HG02970 (cell line): Measurements from ENCODE around the gene HMGA1.

ENCODE experiments used
- ATAC-seq: cut with Tn5 transposase; IDR thresholded peaks from one replicate; pipeline ENCODE4 v1.9.1; 2021; ENCODE audit warnings: mild to moderate bottlenecking, moderate library complexity, moderate number of reproducible peaks; ENCODE audit not compliant: unreplicated experiment, low FRiP score

Gene HMGA1, protein sequence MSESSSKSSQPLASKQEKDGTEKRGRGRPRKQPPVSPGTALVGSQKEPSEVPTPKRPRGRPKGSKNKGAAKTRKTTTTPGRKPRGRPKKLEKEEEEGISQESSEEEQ

DNA sequence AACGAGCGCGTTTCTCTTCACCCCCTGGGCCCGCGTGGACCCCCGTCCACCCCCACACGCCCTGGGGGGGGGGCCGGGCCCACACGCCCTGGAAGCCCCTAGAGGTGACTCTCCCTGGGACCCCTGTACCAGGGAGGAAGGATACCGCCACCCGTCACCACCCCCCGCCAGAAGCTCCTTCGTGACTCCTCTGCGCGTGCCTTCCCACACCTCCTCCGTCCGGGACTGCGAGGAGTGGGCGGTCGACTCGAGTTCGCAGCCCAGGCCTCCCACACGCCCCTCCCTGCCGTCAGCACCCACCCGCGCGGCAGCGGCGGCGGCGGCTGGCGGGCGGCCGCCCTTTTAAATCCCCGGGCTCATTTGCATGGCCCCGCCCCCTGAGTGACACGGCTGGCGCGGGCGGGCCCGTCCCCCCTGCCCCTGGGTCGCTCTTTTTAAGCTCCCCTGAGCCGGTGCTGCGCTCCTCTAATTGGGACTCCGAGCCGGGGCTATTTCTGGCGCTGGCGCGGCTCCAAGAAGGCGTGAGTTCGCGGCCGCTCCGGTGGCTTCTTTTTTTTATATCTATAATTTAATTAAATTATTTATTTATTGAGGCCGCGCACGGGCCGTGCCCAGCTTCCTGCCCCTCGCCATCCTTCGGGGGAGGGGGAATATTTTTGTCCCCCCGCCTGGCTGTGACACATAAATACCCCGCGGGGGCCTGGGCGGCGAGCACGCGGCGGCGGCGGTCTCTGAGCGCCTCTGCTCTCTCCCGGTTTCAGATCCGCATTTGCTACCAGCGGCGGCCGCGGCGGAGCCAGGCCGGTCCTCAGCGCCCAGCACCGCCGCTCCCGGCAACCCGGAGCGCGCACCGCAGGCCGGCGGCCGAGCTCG lies at the start of gene HMGA1:
Gene HMGA1 (plus strand): TSS at position 431 of the 873 bp plus-strand sequence. CDS start 3,908 bp downstream, outside the sequence.
- peak; percentile 56 for ATAC-seq

DNA sequence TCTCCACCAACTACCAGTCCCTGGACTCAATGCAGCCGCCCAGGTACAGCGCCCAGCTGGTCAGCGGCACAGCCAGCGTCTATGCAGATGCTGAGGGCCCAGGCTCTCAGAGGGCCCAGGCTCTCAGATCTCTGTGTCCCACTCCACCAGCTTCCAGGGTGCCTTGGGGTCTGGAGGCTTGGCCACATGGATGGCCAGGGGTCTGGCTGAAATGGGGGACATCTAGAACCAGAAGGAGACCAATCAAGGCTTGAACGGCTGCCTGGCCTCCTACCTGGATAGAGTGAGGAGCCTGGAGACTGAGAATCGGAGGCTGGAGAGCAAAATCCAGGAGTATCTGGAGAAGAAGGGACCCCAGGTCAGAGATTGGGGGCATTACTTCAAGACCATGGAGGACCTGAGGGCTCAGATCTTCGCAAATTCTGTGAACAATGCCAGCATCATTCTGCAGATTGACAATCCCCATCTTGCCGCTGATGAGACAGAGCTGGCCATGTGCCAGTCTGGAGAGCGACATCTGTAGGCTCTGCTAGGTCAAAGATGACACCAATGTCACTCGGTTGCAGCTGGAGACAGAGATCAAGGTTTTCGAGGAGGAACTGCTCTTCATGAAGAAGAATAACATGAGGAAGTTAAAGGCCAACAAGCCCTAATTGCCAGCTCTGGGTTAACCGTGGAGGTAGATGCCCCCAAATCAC lies 46.7 kb upstream of the HMGA1 start:
- ATAC-seq: no peak

DNA sequence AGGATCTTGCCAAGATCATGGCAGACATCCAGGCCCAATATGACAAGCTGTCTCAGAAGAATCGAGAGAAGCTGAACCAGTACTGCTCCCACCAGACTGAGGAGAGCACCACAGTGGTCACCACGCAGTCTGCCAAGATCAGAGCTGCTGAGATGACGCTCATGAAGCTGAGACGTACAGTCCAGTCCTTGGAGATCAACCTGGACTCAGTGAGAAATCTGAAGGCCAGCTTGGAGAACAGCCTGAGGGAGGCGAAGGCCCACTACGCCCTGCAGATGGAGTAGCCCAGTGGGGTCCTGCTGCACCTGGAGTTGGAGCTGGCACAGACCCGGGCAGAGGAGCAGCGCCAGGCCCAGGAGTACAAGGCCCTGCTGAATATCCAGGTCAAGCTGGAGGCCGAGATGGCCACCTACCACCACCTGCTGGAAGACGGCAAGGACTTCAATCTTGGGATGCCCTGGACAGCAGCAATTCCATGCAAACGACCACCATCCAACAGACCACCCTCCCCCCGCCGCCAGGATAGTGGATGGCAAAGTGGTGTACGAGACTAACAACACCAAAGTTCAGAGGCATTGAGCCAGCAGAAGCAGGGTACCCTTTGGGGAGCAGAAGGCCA lies 46.1 kb upstream of the HMGA1 start:
- ATAC-seq: no peak

DNA sequence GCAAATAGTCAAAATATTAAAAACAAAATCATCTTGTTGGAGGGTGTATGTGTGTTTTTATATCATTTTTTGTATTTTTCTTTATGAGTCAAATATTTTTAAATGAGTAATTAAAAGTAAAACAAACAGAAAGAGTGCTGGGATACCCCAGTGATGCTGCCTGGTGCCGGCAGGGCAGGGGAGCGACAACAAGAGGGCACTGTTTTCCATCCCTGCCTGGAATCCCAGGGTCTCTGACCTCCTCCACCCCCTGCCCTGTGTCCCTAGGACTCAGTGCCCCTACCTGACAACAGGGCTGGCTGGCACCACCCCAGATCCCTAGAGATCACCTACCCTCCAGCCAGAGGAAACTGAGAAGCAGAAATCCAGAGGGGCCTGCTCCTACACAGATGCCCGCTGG lies 41.9 kb upstream of the HMGA1 start:
- ATAC-seq: no peak

DNA sequence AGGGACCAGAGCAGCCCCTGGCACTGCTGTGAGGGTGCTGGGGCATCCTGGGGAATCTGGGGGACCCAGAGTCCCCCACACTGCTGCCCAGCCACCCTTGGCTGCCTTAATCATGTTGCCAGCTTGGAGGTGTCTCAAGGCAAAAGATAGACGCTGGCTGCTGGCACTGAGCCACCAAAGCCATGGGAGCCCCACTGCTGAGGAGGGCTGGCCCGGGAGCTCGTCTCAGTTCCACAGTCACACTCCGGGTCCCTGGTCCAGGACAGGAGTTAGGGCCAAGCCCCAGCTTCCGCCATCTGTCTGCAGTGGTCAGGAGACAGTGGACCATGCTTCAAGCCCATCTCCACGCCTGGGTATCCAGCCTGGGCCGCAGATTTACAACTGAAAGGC lies 41.0 kb upstream of the HMGA1 start:
- no peak for ATAC-seq

DNA sequence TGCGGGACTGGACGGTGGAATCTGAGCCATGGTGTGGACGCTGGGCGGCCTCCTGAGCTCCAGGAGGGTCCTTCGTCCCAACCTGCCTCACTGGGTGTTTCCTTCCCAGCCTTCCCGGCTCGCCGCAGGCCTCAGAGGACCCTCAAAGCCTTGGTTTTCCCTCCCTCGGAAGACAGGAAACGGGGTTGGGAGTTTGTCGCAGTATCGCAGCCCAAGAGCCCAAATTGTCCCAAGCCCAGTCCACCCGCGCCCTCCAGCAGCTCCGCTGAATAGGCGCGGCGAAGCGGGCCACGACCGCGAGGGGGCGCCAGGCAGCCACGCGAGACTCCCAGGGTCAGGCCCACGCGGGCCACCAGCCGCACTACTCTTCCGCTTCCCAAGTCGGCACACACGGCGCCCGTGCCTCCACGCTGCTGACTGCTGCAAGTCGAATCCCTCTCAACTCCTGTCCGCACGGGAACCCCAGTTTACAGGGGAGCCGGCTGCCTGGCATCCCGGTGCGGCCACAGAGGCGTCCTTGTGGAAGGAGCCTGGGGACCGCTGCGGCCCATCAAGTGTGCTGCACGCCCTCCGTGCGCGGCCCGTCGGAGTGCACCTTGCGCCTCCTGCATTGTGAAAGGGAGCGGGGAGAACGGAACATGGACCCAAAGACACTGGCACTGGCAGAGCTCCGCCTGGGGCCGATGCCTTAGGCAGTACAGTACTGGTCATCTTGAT lies 40.4 kb upstream of the HMGA1 start:
- no peak for ATAC-seq

DNA sequence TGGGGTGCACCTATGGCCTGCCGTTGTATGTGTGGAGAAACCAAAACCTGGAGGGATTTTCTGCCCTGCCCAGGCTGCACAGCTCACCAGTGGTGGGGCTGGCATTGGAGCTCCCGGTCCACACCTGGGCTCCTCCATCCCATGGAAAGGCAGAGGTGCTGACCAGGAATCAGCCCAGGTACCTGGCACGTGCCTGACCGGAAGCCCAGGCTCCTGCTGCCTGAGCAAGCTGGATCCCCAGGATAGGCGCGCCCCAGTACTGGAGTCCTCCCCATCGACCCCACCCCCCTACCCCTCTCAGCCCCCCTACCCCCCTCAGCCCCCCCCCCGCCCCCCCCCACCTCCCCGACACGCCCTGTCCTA lies 39.9 kb upstream of the HMGA1 start:
- no peak for ATAC-seq

DNA sequence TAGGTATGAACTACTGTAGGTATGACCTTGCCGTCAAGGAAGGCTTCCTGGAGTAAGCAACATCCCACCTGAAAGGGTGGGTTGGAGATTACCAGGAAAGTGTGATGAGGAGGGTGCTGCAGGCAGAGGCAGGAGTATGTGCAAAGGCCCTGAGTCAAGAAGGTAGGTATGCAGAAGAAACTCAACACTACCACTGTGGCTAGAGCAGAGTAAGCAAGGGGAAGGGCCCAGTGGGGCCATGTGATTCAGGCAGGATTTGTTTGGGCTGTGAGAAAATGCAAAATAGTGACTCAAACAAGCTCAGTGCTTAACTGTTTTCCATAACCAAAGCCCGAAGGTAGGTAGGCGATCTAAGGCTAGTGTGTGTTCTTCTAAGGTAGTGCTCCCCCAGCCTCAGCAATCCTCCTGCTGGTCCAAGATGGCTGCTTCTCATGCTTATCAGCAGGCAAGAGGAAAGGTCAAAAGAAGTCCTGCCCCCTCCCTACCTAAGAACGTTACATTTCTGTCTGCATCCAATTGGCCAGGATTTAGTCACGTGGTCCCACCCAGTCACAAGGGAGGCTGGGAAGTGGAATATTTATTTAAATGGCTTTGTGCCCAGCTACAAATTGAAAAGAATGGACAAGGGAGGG lies 36.2 kb upstream of the HMGA1 start:
- no peak for ATAC-seq

DNA sequence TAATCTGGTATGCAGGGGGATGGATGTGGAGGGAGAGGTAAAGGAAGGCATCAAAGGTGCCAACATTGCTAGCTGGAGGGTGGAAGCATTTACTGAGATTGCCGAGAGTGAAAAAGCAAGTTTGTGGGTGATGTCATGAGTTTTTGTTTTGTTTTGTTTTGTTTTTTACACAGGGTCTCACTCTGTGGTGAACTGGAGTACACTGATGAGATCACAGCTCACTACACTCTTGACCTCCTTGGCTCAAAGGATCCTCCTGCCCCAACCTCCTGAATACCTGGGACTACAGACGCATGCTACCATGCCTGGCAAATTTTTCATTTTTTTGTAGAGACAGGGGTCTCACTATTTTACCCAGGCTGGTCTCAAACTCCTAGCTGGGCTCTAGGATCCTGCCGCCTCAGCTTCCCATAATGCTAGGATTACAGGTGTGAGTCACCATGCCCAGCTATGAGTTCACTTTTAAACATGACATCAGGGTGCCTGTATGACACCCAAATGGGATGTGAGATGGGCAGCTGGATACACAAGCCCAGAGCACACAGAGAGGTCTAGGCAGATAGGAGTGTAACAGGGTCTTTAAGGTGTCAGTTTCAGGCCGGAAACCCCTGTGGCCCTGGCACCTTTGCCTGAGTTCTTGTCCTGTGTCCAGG lies 35.1 kb upstream of the HMGA1 start:
- ATAC-seq: no peak

DNA sequence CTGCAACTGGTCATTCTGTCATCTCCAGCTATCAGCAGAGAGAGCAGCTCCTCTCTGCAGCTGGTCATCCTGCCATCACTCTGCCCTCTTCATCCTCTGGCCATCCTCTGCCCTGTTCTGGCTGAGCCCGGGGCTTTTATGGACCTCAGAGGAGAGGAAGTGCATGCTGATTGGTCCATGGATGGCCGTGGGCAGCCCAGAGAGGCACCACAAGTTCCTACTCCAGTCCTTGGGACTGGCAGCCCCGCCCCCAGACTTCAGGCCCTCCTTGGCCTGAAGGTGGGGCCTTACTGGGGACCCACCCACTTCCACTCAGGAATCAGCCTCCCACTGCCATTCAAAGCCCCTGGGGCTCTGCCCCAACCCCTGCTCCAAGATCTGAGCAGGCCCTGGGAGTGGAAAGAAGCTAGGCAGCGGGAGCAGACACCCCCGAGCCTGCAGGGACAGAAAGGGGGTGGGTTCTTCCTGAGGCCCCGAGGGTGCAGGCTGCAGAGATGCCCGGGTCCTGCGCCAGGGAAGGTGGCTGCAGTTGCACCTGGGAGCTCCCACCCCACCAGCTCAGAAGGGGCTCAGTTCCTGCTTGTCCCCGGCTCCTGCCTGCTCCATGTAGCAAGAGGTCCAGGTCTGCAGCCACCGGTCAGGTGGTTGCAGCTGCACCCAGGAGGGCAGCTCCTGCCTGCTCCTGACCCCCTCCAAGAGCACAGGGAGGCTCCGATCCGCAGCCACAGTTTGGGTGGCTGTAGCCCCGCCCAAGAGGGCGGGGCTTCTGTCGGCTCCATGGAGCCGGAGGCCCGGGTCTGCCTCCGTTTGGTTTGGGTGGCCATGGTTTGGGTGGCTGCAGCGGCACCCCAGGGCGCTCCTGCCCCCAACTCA lies 34.1 kb upstream of the HMGA1 start:
- no peak for ATAC-seq

DNA sequence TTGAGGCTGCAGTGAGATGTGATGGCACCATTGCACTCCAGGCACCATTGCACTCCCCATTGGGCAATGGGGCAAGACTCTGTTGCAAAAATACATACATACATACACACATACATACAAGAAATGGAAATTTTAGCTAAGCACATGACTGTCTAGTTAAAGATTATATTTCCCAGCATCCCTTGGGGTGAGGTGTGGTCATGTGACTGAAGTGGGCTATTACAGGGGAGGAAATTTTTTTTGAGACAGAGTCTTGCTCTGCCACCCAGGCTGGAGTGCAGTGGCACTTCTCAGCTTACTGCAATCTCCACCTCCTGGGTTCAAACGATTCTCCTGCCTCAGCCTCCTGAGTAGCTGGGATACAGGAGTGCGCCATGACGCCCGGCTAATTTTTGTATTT lies 32.0 kb upstream of the HMGA1 start:
- no peak for ATAC-seq

DNA sequence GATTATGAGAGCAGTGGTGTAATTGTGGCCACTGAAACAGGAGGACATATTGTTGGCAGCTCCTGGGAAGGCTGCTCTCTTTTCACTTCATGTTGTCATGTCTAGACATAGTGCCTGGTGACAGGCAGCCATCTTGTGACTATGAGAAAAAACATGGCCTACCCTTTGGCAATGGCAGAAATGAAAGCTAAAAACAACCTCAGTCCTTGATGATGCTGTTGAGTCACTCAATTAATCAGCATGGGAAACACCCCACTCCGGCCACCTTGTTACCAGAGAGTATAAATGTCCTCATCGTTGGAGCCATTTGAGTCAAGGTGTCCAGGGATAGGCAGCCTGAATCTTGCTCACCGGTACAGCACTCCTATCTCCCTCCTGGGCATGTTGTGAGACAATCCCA lies 31.2 kb upstream of the HMGA1 start:
- ATAC-seq: no peak

DNA sequence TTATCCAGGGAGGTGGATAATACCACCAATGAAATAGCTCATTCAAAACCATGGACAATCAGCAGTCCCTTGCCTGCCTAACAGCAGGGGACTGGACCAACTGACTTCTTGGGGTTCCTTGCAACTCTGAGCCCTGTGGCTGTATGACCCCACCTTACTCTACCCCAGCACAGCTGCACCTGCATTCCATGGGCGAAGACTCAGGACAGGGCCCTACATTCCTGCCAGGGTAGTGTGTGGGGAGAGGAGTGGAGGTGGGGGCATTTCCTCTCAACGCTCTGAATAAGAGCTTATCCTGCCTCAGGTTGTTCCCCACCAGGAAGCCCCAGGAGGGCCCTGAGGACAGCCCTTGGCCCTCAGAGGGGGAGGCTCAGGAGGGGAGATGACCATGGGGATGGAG lies 30.8 kb upstream of the HMGA1 start:
- ATAC-seq: no peak

DNA sequence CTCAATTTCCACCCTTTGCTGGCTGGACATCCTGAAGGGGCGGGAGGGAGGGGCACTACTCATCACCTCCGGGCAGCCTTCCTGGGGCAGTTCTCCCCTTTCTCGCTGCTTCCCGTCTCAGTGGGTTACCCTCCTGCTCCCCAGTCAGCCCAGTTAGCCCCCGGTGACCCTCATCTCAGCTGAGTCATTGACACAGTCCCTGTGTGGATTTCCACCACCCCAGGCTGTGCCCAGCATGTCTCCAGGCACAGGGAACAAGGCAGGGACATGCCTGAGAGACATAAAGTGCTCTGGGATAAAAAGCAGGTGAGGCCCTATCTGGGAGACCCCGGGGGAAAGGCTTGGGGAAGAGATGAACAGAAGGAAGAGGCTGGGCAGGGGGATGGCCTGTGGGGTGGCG lies 29.9 kb upstream of the HMGA1 start:
- ATAC-seq: no peak

DNA sequence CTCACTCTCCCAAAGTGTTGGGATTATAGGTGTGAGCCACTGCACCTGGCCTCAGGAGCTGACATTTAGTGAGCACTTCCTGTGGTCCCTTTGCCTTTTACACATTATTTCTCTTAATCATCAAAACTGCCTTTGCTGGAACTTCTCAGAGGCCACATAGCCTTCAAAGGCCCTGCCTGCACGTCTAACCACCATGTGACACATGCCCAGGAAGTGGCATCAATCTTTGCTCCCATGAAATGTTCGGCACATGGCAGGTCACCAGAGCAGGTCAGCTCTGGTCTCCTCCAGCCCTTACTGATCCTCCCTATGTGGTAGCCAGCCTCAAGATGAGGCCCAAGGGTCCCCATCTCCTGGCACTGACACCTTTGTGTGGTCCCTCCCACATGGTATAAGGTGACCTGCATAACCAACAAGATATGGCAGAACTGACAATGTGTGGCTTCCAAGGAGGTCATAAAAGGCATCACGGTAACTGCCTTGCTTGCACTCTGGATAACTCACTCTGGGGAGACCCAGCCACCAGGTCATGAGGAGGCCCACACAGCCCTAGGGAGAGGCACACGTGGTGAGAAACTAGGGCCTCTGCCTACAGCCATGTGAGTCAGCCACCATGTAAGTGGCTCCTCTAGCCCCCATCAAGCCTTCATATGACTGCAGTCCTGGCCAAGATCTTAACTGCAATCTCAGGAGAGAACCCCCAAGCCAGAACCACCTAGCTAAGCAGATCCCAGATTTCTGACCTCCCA lies 28.8 kb upstream of the HMGA1 start:
- ATAC-seq: no peak

DNA sequence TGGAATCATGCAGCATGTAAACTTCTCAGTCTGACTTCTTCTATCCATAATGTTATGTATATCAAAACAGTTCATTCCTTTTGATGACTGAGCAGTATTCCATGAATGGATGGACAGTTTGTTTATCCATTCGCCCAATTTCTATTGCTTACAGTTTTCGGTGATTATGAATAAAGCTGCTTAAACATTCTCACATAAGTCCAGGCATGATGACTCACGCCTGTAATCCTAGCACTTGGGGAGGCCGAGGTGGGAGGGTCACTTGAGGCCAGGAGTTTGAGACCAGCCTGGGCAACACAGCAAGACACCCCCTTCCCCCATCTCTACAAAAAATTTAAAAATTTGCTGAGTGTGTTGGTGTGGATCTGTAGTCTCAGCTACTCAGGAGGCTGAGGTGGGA lies 22.9 kb upstream of the HMGA1 start:
- no peak for ATAC-seq

DNA sequence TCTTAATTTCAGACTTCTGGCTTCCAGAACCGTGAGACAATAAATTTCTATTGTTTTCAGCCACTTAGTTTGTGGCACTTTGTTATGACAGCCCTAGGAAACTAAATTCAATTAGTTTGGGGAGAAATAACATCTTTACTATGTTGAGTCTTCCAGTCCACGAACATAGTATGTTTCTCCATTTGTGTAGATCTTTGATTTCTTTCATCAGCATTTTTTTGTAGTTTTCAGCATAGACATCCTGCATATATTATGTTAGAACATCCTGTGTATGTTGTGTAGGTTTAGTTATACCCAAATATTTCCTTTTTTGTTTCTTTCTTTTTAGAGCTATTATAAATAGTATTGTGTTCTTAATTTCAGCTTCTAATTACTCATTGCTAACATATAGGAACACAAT lies 18.0 kb upstream of the HMGA1 start:
- no peak for ATAC-seq

DNA sequence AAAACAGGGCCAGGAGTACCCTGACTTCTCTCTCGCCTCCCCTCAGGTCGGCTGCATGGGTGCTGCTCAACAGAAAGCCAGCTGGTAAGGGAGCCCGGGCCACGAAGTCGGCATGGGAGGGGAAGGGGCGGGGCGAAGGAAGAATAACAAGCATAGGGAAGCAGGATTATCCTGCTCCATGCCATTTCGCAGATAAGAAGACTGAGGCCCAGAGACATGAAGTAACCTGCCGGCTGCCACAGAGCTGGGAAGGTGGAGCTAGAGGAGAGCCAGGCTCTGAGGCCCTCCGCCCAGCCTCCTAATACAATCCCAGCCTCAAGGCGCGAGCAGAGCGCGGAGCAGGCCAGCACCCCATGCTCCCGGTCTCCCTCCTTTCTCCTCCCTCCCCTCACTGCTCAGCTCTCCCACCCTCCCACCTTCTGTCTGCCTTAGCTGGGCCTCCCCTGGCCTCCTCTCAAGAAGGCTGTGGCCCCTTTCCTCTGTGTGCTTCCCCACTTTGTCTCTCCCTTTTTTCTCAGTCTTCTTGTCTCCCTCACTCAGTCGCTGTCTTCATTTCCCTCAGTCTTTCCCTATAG lies 13.2 kb upstream of the HMGA1 start:
- peak; percentile 23 for ATAC-seq
